GM23338 (cell line): ENCODE measurements around the gene DELE1. TPM values are rescaled to one million over a fixed set of nuclear protein-coding genes. Genes with fewer than 3 reads are reported as not detected.
A peak's percentile ranks its signal among the peaks of the same experiment; 100 is the strongest.

Experiments used
- ATAC-seq: fragments of 200-7000 bp; cut with Tn5 transposase; 3 replicates; pipeline ENCODE4 v1.9.1; 2020
- DNase-seq: peaks from one replicate; pipeline ENCODE4 v3.0.0-alpha.2; 2015; ENCODE audit warnings: low spot score
- H2AFZ ChIP-seq: fragments of 200-600 bp; sonication (generic); 2 replicates; pipeline ENCODE4 v1.8.0; 2016; ENCODE audit warnings: antibody characterized with exemption, mild to moderate bottlenecking, moderate library complexity
- H3F3A ChIP-seq: fragments of 200-600 bp; sonication (generic); replicated peaks from 2 replicates; pipeline ENCODE4 v1.8.0; 2017; ENCODE audit warnings: antibody characterized with exemption, mixed run types, low read depth
- H3K27ac ChIP-seq: fragments of 200-600 bp; sonication (generic); 2 replicates; pipeline ENCODE4 v1.6.1; 2016; ENCODE audit warnings: low read depth
- H3K27me3 ChIP-seq: fragments of 200-600 bp; sonication (generic); 2 replicates; pipeline ENCODE4 v1.8.0; 2016; ENCODE audit warnings: mild to moderate bottlenecking, mixed run types, moderate library complexity; ENCODE audit not compliant: insufficient read depth
- H3K36me3 ChIP-seq: fragments of 200-600 bp; sonication (generic); 2 replicates; pipeline ENCODE4 v1.8.0; 2016; ENCODE audit warnings: mild to moderate bottlenecking; ENCODE audit not compliant: insufficient read depth
- H3K4me1 ChIP-seq: fragments of 200-600 bp; sonication (generic); 2 replicates; pipeline ENCODE4 v1.8.0; 2016; ENCODE audit warnings: mild to moderate bottlenecking, moderate library complexity; ENCODE audit not compliant: insufficient read depth
- H3K4me2 ChIP-seq: fragments of 200-600 bp; sonication (generic); 2 replicates; pipeline ENCODE4 v1.7.1; 2017; ENCODE audit warnings: mixed run types
- H3K4me3 ChIP-seq: fragments of 200-600 bp; sonication (generic); 2 replicates; pipeline ENCODE4 v1.6.1; 2016; ENCODE audit warnings: mixed run types
- H3K79me2 ChIP-seq: fragments of 200-600 bp; sonication (generic); replicated peaks from 2 replicates; pipeline ENCODE4 v1.8.0; 2017; ENCODE audit warnings: mild to moderate bottlenecking; ENCODE audit not compliant: insufficient read depth
- H3K9me2 ChIP-seq: fragments of 200-600 bp; sonication (generic); 2 replicates; pipeline ENCODE4 v1.8.0; 2017; ENCODE audit not compliant: insufficient read depth
- H4K20me1 ChIP-seq: fragments of 200-600 bp; sonication (generic); replicated peaks from 2 replicates; pipeline ENCODE4 v1.8.0; 2017; ENCODE audit warnings: mild to moderate bottlenecking; ENCODE audit not compliant: insufficient read depth
- H3K27ac Mint-ChIP-seq: 2 replicates; pipeline ENCODE4 v1.8.0; 2020; ENCODE audit warnings: inconsistent platforms, mild to moderate bottlenecking, moderate library complexity, mixed read lengths
- H3K27me3 Mint-ChIP-seq: 3 replicates; pipeline ENCODE4 v1.8.0; 2022; ENCODE audit warnings: low read depth, mild to moderate bottlenecking, moderate library complexity, mixed read lengths, inconsistent platforms; ENCODE audit not compliant: insufficient read depth, poor library complexity
- H3K36me3 Mint-ChIP-seq: 3 replicates; pipeline ENCODE4 v1.8.0; 2021; ENCODE audit warnings: low read depth, mild to moderate bottlenecking, inconsistent platforms, moderate library complexity, mixed read lengths
- H3K4me1 Mint-ChIP-seq: 3 replicates; pipeline ENCODE4 v1.8.0; 2020; ENCODE audit warnings: mild to moderate bottlenecking, inconsistent platforms, mixed read lengths
- H3K4me3 Mint-ChIP-seq: 3 replicates; pipeline ENCODE4 v1.8.0; 2021; ENCODE audit warnings: moderate library complexity, mild to moderate bottlenecking, inconsistent platforms, mixed read lengths
- H3K9me3 Mint-ChIP-seq: 3 replicates; pipeline ENCODE4 v1.8.0; 2020; ENCODE audit warnings: moderate library complexity, mild to moderate bottlenecking, inconsistent platforms, mixed read lengths
- CREB1 ChIP-seq: fragments of 250-450 bp; sonication (Bioruptor Pico); IDR thresholded peaks from 2 replicates; pipeline ENCODE4 v1.5.0; 2020; ENCODE audit warnings: low read depth, mild to moderate bottlenecking, moderate library complexity
- EZH2 ChIP-seq: fragments of 200-600 bp; sonication (generic); IDR thresholded peaks from one replicate; pipeline ENCODE4 v1.8.0; 2017; ENCODE audit warnings: antibody characterized with exemption, mild to moderate bottlenecking, low read depth; ENCODE audit not compliant: unreplicated experiment
- EZH2phosphoT487 ChIP-seq: fragments of 200-600 bp; sonication (generic); IDR thresholded peaks from one replicate; pipeline ENCODE4 v1.8.1; 2018; ENCODE audit warnings: antibody characterized with exemption; ENCODE audit not compliant: unreplicated experiment
- JUNB ChIP-seq: IDR thresholded peaks from one replicate; pipeline ENCODE4 v1.6.1; 2016; ENCODE audit warnings: antibody characterized with exemption; ENCODE audit not compliant: unreplicated experiment
- NANOG ChIP-seq: IDR thresholded peaks from 2 replicates; pipeline ENCODE4 v1.6.1; 2016; ENCODE audit warnings: antibody characterized with exemption, borderline replicate concordance
- POLR2AphosphoS5 ChIP-seq: IDR thresholded peaks from 2 replicates; pipeline ENCODE4 v1.6.1; 2016; ENCODE audit warnings: antibody characterized with exemption, low read depth
- STAT1 ChIP-seq: IDR thresholded peaks from one replicate; pipeline ENCODE4 v1.6.1; 2016; ENCODE audit warnings: antibody characterized with exemption; ENCODE audit not compliant: unreplicated experiment
- ZNF114 ChIP-seq: fragments of 250-450 bp; sonication (Bioruptor Pico); IDR thresholded peaks from 2 replicates; pipeline ENCODE4 v1.5.0; 2020; ENCODE audit warnings: mild to moderate bottlenecking, moderate library complexity
- ZNF331 ChIP-seq: fragments of 250-450 bp; sonication (Bioruptor Pico); IDR thresholded peaks from 2 replicates; pipeline ENCODE4 v1.5.0; 2020; ENCODE audit warnings: low read depth, mild to moderate bottlenecking, moderate library complexity
- polyA plus RNA-seq: library from polyadenylated mRNA; unstranded; fragments of >200 nt; fragmentation: Nextera tagmentation; extraction: Ambion mirVana; gene quantifications from 2 replicates; pipeline ENCODE4 v1.2.1, GENCODE V29; 2016
- total RNA-seq: library from RNA; depleted of rRNA; stranded (reverse); fragments of >200 nt; shearing (Covaris generic); gene quantifications from 2 replicates; pipeline ENCODE4 v1.2.3, GENCODE V29; 2014
- TF ChIP-seq, protein P1 (sequence below): IDR thresholded peaks from 2 replicates; pipeline ENCODE4 v1.6.1; 2016; ENCODE audit warnings: antibody characterized with exemption
- TF ChIP-seq, protein P2 (sequence below), 2 experiments: fragments of 200-600 bp in 1 of 2; sonication (generic) in 1 of 2; conservative IDR thresholded peaks; 2 replicates each; pipeline versions ENCODE4 v1.5.1 to v1.6.1; 2016 to 2017; ENCODE audit warnings: antibody characterized with exemption in 2 of 2, low read depth in 2 of 2, mild to moderate bottlenecking in 2 of 2, moderate library complexity in 1 of 2
- TF ChIP-seq, protein P3 (sequence below): fragments of 250-450 bp; sonication (Bioruptor Pico); IDR thresholded peaks from 2 replicates; pipeline ENCODE4 v1.5.0; 2020; ENCODE audit warnings: mild to moderate bottlenecking, moderate library complexity
- TF ChIP-seq, protein P4 (sequence below): IDR thresholded peaks from one replicate; pipeline ENCODE4 v1.6.1; 2018; ENCODE audit warnings: antibody characterized with exemption; ENCODE audit not compliant: unreplicated experiment

Gene DELE1
- total and polyA plus RNA-seq, 2 experiments from 2014 or later: 26.9 to 62.2 TPM

DNA sequence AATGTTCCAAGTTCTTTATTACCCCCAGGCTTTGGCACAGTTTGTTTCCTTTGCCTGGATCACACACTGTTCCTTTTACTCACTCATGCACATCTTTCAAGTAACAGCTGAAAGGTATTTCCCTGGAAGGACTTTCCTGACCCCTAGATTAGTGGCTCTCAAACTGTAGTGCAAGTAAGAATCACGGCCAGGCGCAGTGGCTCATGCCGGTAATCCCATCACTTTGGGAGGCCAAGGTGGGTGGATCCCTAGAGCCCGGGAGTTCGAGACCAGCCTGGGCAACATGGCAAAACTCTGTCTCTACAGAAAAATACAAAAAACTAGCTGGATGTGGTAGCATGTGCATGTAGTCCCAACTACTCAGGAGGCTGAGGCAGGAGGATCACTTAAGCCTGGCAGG, 19.1 kb upstream of the DELE1 start:
- H3K4me2 ChIP-seq: no peak overlapping the region
- peaks cover 9% of the 10 kb centered on the region; the same call in 1 of the 3 replicates for H3K4me1 Mint-ChIP-seq
- no peak for ATAC-seq
- no peak for DNase-seq
- no peaks in the 10 kb centered on the region for H3K27me3 Mint-ChIP-seq
- H3K79me2 ChIP-seq: no peaks in the 10 kb centered on the region
- no peaks in the 10 kb centered on the region; the same call in 2 of the 3 replicates for H3K9me3 Mint-ChIP-seq
- H3K4me3 Mint-ChIP-seq: no peak overlapping the region
- 0 out of 2 replicates have a peak overlapping the region, but pooled peaks have one; percentile 16 for H2AFZ ChIP-seq
- H3K4me1 ChIP-seq: peaks cover 7% of the 10 kb centered on the region
- H3K9me2 ChIP-seq: no peaks in the 10 kb centered on the region
- H3K36me3 ChIP-seq: no peaks in the 10 kb centered on the region
- no peaks in the 10 kb centered on the region for H3K36me3 Mint-ChIP-seq
- TF ChIP-seq, protein P1, sequence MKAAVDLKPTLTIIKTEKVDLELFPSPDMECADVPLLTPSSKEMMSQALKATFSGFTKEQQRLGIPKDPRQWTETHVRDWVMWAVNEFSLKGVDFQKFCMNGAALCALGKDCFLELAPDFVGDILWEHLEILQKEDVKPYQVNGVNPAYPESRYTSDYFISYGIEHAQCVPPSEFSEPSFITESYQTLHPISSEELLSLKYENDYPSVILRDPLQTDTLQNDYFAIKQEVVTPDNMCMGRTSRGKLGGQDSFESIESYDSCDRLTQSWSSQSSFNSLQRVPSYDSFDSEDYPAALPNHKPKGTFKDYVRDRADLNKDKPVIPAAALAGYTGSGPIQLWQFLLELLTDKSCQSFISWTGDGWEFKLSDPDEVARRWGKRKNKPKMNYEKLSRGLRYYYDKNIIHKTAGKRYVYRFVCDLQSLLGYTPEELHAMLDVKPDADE: no peak
- TF ChIP-seq EZH2 (no peak), CREB1 (no peak), STAT1 (no peak), EZH2phosphoT487 (no peak), ZNF331 (CRISPR knock-in tag) (no peak), NANOG (no peak), JUNB (no peak), ZNF114 (CRISPR knock-in tag) (no peak), POLR2AphosphoS5 (no peak)
- TF ChIP-seq, protein P2, sequence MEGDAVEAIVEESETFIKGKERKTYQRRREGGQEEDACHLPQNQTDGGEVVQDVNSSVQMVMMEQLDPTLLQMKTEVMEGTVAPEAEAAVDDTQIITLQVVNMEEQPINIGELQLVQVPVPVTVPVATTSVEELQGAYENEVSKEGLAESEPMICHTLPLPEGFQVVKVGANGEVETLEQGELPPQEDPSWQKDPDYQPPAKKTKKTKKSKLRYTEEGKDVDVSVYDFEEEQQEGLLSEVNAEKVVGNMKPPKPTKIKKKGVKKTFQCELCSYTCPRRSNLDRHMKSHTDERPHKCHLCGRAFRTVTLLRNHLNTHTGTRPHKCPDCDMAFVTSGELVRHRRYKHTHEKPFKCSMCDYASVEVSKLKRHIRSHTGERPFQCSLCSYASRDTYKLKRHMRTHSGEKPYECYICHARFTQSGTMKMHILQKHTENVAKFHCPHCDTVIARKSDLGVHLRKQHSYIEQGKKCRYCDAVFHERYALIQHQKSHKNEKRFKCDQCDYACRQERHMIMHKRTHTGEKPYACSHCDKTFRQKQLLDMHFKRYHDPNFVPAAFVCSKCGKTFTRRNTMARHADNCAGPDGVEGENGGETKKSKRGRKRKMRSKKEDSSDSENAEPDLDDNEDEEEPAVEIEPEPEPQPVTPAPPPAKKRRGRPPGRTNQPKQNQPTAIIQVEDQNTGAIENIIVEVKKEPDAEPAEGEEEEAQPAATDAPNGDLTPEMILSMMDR (conservative IDR thresholded peaks at IDR 0.05; ENCODE audit: low read depth in 2 of 2): no peak
- TF ChIP-seq, protein P3, sequence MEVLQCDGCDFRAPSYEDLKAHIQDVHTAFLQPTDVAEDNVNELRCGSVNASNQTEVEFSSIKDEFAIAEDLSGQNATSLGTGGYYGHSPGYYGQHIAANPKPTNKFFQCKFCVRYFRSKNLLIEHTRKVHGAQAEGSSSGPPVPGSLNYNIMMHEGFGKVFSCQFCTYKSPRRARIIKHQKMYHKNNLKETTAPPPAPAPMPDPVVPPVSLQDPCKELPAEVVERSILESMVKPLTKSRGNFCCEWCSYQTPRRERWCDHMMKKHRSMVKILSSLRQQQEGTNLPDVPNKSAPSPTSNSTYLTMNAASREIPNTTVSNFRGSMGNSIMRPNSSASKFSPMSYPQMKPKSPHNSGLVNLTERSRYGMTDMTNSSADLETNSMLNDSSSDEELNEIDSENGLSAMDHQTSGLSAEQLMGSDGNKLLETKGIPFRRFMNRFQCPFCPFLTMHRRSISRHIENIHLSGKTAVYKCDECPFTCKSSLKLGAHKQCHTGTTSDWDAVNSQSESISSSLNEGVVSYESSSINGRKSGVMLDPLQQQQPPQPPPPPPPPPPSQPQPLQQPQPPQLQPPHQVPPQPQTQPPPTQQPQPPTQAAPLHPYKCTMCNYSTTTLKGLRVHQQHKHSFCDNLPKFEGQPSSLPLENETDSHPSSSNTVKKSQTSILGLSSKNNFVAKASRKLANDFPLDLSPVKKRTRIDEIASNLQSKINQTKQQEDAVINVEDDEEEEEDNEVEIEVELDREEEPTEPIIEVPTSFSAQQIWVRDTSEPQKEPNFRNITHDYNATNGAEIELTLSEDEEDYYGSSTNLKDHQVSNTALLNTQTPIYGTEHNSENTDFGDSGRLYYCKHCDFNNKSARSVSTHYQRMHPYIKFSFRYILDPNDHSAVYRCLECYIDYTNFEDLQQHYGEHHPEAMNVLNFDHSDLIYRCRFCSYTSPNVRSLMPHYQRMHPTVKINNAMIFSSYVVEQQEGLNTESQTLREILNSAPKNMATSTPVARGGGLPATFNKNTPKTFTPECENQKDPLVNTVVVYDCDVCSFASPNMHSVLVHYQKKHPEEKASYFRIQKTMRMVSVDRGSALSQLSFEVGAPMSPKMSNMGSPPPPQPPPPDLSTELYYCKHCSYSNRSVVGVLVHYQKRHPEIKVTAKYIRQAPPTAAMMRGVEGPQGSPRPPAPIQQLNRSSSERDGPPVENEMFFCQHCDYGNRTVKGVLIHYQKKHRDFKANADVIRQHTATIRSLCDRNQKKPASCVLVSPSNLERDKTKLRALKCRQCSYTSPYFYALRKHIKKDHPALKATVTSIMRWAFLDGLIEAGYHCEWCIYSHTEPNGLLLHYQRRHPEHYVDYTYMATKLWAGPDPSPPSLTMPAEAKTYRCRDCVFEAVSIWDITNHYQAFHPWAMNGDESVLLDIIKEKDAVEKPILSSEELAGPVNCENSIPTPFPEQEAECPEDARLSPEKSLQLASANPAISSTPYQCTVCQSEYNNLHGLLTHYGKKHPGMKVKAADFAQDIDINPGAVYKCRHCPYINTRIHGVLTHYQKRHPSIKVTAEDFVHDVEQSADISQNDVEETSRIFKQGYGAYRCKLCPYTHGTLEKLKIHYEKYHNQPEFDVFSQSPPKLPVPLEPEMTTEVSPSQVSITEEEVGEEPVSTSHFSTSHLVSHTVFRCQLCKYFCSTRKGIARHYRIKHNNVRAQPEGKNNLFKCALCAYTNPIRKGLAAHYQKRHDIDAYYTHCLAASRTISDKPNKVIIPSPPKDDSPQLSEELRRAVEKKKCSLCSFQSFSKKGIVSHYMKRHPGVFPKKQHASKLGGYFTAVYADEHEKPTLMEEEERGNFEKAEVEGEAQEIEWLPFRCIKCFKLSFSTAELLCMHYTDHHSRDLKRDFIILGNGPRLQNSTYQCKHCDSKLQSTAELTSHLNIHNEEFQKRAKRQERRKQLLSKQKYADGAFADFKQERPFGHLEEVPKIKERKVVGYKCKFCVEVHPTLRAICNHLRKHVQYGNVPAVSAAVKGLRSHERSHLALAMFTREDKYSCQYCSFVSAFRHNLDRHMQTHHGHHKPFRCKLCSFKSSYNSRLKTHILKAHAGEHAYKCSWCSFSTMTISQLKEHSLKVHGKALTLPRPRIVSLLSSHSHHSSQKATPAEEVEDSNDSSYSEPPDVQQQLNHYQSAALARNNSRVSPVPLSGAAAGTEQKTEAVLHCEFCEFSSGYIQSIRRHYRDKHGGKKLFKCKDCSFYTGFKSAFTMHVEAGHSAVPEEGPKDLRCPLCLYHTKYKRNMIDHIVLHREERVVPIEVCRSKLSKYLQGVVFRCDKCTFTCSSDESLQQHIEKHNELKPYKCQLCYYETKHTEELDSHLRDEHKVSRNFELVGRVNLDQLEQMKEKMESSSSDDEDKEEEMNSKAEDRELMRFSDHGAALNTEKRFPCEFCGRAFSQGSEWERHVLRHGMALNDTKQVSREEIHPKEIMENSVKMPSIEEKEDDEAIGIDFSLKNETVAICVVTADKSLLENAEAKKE (CRISPR knock-in tag): no peak
- TF ChIP-seq, protein P4, sequence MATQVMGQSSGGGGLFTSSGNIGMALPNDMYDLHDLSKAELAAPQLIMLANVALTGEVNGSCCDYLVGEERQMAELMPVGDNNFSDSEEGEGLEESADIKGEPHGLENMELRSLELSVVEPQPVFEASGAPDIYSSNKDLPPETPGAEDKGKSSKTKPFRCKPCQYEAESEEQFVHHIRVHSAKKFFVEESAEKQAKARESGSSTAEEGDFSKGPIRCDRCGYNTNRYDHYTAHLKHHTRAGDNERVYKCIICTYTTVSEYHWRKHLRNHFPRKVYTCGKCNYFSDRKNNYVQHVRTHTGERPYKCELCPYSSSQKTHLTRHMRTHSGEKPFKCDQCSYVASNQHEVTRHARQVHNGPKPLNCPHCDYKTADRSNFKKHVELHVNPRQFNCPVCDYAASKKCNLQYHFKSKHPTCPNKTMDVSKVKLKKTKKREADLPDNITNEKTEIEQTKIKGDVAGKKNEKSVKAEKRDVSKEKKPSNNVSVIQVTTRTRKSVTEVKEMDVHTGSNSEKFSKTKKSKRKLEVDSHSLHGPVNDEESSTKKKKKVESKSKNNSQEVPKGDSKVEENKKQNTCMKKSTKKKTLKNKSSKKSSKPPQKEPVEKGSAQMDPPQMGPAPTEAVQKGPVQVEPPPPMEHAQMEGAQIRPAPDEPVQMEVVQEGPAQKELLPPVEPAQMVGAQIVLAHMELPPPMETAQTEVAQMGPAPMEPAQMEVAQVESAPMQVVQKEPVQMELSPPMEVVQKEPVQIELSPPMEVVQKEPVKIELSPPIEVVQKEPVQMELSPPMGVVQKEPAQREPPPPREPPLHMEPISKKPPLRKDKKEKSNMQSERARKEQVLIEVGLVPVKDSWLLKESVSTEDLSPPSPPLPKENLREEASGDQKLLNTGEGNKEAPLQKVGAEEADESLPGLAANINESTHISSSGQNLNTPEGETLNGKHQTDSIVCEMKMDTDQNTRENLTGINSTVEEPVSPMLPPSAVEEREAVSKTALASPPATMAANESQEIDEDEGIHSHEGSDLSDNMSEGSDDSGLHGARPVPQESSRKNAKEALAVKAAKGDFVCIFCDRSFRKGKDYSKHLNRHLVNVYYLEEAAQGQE: no peak
- no peak overlapping the region for H3K4me3 ChIP-seq
- H3K27ac ChIP-seq: no peak overlapping the region
- H4K20me1 ChIP-seq: no peaks in the 10 kb centered on the region
- H3K27ac Mint-ChIP-seq: no peak overlapping the region
- no peaks in the 10 kb centered on the region for H3F3A ChIP-seq
- H3K27me3 ChIP-seq: no peaks in the 10 kb centered on the region
